DMS 273 (cell line): ENCODE measurements around the gene IQCH.

ENCODE experiments used
- DNase-seq: peaks from one replicate; lab custom pipeline; 2025; ENCODE audit not compliant: unreplicated experiment; lab: John Stamatoyannopoulos, UW

The IQCH gene

GRCh38 chr15:67254238-67255175 is at the start of gene IQCH, which contains the start of gene AAGAB:
IQCH (plus strand) TSS chr15:67254786; CDS start chr15:67254897, 111 bp downstream.
AAGAB (minus strand) TSS chr15:67254661; CDS start chr15:67254631, 30 bp downstream.
- peak; percentile 97 for DNase-seq

- no peak for DNase-seq
Observed at GRCh38 chr15:67207555-67208207, 46.9 kb upstream of the IQCH start.

GRCh38 chr15:67208396-67208795 is 46.2 kb upstream of the IQCH start:
- no peak for DNase-seq

GRCh38 chr15:67210555-67211168 is 43.9 kb upstream of the IQCH start:
- no peak for DNase-seq

GRCh38 chr15:67212684-67213367 is 41.8 kb upstream of the IQCH start:
- no peak for DNase-seq

- no peak for DNase-seq
Observed at GRCh38 chr15:67215102-67215501, 39.5 kb upstream of the IQCH start.

- DNase-seq = no peak
Observed at GRCh38 chr15:67216859-67217258, 37.7 kb upstream of the IQCH start.

- no peak for DNase-seq
Observed at GRCh38 chr15:67218428-67218827, 36.2 kb upstream of the IQCH start.

GRCh38 chr15:67219288-67219687 is 35.3 kb upstream of the IQCH start:
- DNase-seq = no peak

GRCh38 chr15:67224889-67225288 is 29.7 kb upstream of the IQCH start:
- no peak for DNase-seq

- no peak for DNase-seq
Observed at GRCh38 chr15:67225336-67225735, 29.2 kb upstream of the IQCH start.

- DNase-seq = no peak
Observed at GRCh38 chr15:67227431-67227830, 27.2 kb upstream of the IQCH start.

GRCh38 chr15:67227846-67228245 is 26.7 kb upstream of the IQCH start:
- DNase-seq = no peak

- no peak for DNase-seq
Observed at GRCh38 chr15:67228286-67228685, 26.3 kb upstream of the IQCH start.

GRCh38 chr15:67230504-67230903 is 24.1 kb upstream of the IQCH start:
- DNase-seq = no peak

GRCh38 chr15:67232591-67232990 is 22.0 kb upstream of the IQCH start:
- DNase-seq = no peak

- DNase-seq = peak; percentile 43
Observed at GRCh38 chr15:67240235-67241131, 14.1 kb upstream of the IQCH start.

GRCh38 chr15:67241132-67241855 is 13.3 kb upstream of the IQCH start:
- DNase-seq = no peak

GRCh38 chr15:67242708-67243111 is 11.9 kb upstream of the IQCH start:
- peak; percentile 10 for DNase-seq
